KBM-7 (cell line): ENCODE data around the gene PSME2.

Source experiments
- DNase-seq: peaks from one replicate; pipeline ENCODE4 v3.0.0-alpha.2; 2015
- in situ Hi-C: fragments of 300-500 bp; cut with MboI; formaldehyde crosslinking; loops from 2 replicates; pipeline ENCODE4 v1.14.3; 2020; ENCODE audit warnings: low sequenced_read_pairs, low pct_unique_long_range_greater_than_20kb, mixed read lengths

The PSME2 gene

GRCh38 chr14:24159777-24160498, 13.5 kb upstream of the PSME2 start:
- in situ Hi-C loops = no loop called here
- DNase-seq = no peak

GRCh38 chr14:24157331-24157730, 10.9 kb upstream of the PSME2 start:
- no peak for DNase-seq
- in situ Hi-C loops = no loop called here

- no peak for DNase-seq
- in situ Hi-C loops = no loop called here
Measured at GRCh38 chr14:24156840-24157239, 10.4 kb upstream of the PSME2 start.

GRCh38 chr14:24155100-24155499, 8.7 kb upstream of the PSME2 start:
- no peak for DNase-seq
- in situ Hi-C loops = no loop called here

GRCh38 chr14:24151404-24152080, 5.1 kb upstream of the PSME2 start:
- in situ Hi-C loops = no loop called here
- no peak for DNase-seq

GRCh38 chr14:24150993-24151392, 4.6 kb upstream of the PSME2 start:
- DNase-seq = no peak
- in situ Hi-C loops = no loop called here

- in situ Hi-C loops = no loop called here
Measured at GRCh38 chr14:24150567-24150966, 4.2 kb upstream of the PSME2 start.

GRCh38 chr14:24150061-24150460, 3.7 kb upstream of the PSME2 start:
- no peak for DNase-seq
- in situ Hi-C loops = no loop called here

More at GRCh38 chr14:24150567-24150966, 4.2 kb upstream of the PSME2 start:
- no peak for DNase-seq

- no peak for DNase-seq
- in situ Hi-C loops = no loop called here
Measured at GRCh38 chr14:24149302-24149969, 3.0 kb upstream of the PSME2 start.

- no peak for DNase-seq
- in situ Hi-C loops = no loop called here
Measured at GRCh38 chr14:24147761-24148428, 1.5 kb upstream of the PSME2 start.

GRCh38 chr14:24146978-24147760, 759 bp upstream of the PSME2 start, which contains the start of gene RNF31:
Gene RNF31 (plus strand): TSS chr14:24147498. CDS start chr14:24147699, 201 bp downstream.
- peak; percentile 100 for DNase-seq
- in situ Hi-C loops = no loop called here

- in situ Hi-C loops = no loop called here
- no peak for DNase-seq
Measured at GRCh38 chr14:24145690-24146452, 539 bp downstream of the PSME2 start.

GRCh38 chr14:24145219-24145618, 1.2 kb downstream of the PSME2 start:
- no peak for DNase-seq
- in situ Hi-C loops = no loop called here

- in situ Hi-C loops = no loop called here
- no peak for DNase-seq
Measured at GRCh38 chr14:24144451-24144850, 2.0 kb downstream of the PSME2 start.

- in situ Hi-C loops = no loop called here
- no peak for DNase-seq
Measured at GRCh38 chr14:24143511-24143910, 2.9 kb downstream of the PSME2 start.

GRCh38 chr14:24141097-24141880, 5.1 kb downstream of the PSME2 start, which contains the start of gene EMC9:
Gene EMC9 (minus strand): TSS chr14:24141591. CDS start chr14:24141304, 287 bp downstream.
- in situ Hi-C loops = no loop called here
- DNase-seq = peak; percentile 100

- in situ Hi-C loops = no loop called here
- DNase-seq = no peak
Measured at GRCh38 chr14:24139272-24139934, 7.0 kb downstream of the PSME2 start.
